H1 (cell line): ENCODE measurements around the gene DPP4. TPM values are rescaled to one million over a fixed set of nuclear protein-coding genes. Genes with fewer than 3 reads are reported as not detected.

Experiments used
- CHD2 ChIP-seq: IDR thresholded peaks from 2 replicates; pipeline ENCODE4 v1.6.1; 2012; ENCODE audit warnings: low read length, improper control_type of control experiment
- CHD7 ChIP-seq: fragments of 300-600 bp; sonication (generic); IDR thresholded peaks from 2 replicates; pipeline ENCODE4 v1.7.1; 2012; ENCODE audit warnings: low read length, moderate library complexity, mild to moderate bottlenecking, inconsistent platforms; ENCODE audit not compliant: insufficient replicate concordance
- MAFK ChIP-seq: IDR thresholded peaks from 2 replicates; pipeline ENCODE4 v1.6.1; 2012; ENCODE audit warnings: low read depth, mild to moderate bottlenecking, improper control_type of control experiment, low read length
- POU5F1 ChIP-seq: IDR thresholded peaks from 2 replicates; pipeline ENCODE4 v1.6.1; 2011; ENCODE audit warnings: low read depth, mild to moderate bottlenecking, low read length, moderate library complexity
- SP4 ChIP-seq: IDR thresholded peaks from 2 replicates; pipeline ENCODE4 v1.6.1; 2012; ENCODE audit warnings: low read length, inconsistent platforms
- USF2 ChIP-seq: IDR thresholded peaks from 2 replicates; pipeline ENCODE4 v1.6.1; 2011; ENCODE audit warnings: low read length, improper control_type of control experiment
- polyA plus RNA-seq, 7 experiments: library from polyadenylated mRNA; depleted of rRNA in 3 of 7; stranded (reverse) in 5 of 7; unstranded in 2 of 7; fragments of >200 nt in 5 of 7; fragments of 200-250 nt in 2 of 7; gene quantifications; 1 replicate in 5 of 7; 2 replicates in 1 of 7; 4 replicates in 1 of 7; pipeline versions ENCODE4 v1.2.1 to v1.2.3, GENCODE V29; 2011 to 2013; ENCODE audit warnings: missing spikeins in 2 of 7, mixed read lengths in 2 of 7
- total RNA-seq: library from RNA; stranded (reverse); fragmentation: NEBNext Ultra II Directional; extraction: Animal tissue kit (Norgen Biotek cat#: 25700); gene quantifications from 2 replicates; pipeline ENCODE4 v1.2.1, GENCODE V29; 2021

Gene DPP4
- total and polyA plus RNA-seq, 2 of the 8 experiments (the other 6 are each of a cell fraction or from before 2014, with no cell fraction given) = 1.3 to 3.1 TPM

GRCh38 chr2:161983866-161984265 lies 90.1 kb downstream of the DPP4 start (continued):
- no peak for TF ChIP-seq CHD7
- no peak for TF ChIP-seq SP4
- TF ChIP-seq POU5F1 = no peak
- no peak for TF ChIP-seq USF2
- no peak for TF ChIP-seq CHD2
- no peak for TF ChIP-seq MAFK
